OCI-LY3 (cell line): Measurements from ENCODE around the gene A3GALT2.

Experiments
- CTCF ChIP-seq: fragments of 200-600, 300-600 bp; sonication (generic); IDR thresholded peaks from 2 replicates; pipeline ENCODE4 v1.5.1; 2014; ENCODE audit warnings: antibody characterized with exemption, low read length, low read depth
- EZH2phosphoT487 ChIP-seq: fragments of 200-600 bp; shearing (Covaris generic); IDR thresholded peaks from 2 replicates; pipeline ENCODE4 v1.6.1; 2018; ENCODE audit warnings: antibody characterized with exemption, mixed run types, low read depth

- TF ChIP-seq CTCF (no peak), EZH2phosphoT487 (no peak)
Observed at GRCh38 chr1:33286451-33287185, 34.3 kb downstream of the A3GALT2 start.
